Gastroesophageal sphincter (tissue), 3 donors: ENCODE measurements around the gene CCNY.

Experiments
- POLR2A ChIP-seq, 2 donors: fragments of 450-650 bp; IDR thresholded peaks; one replicate each; pipeline ENCODE4 v1.6.1; 2017; ENCODE audit warnings: antibody characterized with exemption in 2 of 2, mild to moderate bottlenecking in 2 of 2, moderate library complexity in 1 of 2
- POLR2AphosphoS5 ChIP-seq: sonication (generic); formaldehyde crosslinking; IDR thresholded peaks from one replicate; pipeline ENCODE4 v1.6.1; 2017; ENCODE audit warnings: antibody characterized with exemption
- TF ChIP-seq, protein P1 (sequence below), 4 experiments: fragments of 200-600 bp in 2 of 4; fragments of 450-650 bp in 2 of 4; sonication (generic) in 1 of 4; IDR thresholded peaks; one replicate each; pipeline ENCODE4 v1.5.1; 2017 to 2019; ENCODE audit warnings: antibody characterized with exemption in 4 of 4, mild to moderate bottlenecking in 2 of 4, moderate library complexity in 2 of 4

DNA sequence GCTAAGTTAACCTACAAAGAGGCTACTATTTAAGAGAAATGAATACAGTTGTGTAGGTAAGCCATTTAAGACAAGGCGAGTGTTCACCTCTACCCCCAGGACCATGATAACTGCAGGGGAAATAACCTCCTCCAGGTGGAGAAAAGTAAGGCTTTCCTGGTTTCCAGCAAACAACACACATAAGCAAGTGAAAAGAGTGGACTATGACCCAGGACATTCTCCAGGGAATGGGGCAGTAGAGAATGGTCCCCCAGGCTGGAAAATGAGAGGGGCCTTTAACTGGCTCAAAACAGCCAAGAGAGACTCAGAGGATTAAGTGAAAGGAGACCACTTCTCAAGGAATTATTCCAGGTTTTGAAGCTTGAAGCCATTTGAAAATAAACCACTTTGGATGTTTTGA is 167.8 kb downstream of the CCNY start:
- TF ChIP-seq, protein P1, sequence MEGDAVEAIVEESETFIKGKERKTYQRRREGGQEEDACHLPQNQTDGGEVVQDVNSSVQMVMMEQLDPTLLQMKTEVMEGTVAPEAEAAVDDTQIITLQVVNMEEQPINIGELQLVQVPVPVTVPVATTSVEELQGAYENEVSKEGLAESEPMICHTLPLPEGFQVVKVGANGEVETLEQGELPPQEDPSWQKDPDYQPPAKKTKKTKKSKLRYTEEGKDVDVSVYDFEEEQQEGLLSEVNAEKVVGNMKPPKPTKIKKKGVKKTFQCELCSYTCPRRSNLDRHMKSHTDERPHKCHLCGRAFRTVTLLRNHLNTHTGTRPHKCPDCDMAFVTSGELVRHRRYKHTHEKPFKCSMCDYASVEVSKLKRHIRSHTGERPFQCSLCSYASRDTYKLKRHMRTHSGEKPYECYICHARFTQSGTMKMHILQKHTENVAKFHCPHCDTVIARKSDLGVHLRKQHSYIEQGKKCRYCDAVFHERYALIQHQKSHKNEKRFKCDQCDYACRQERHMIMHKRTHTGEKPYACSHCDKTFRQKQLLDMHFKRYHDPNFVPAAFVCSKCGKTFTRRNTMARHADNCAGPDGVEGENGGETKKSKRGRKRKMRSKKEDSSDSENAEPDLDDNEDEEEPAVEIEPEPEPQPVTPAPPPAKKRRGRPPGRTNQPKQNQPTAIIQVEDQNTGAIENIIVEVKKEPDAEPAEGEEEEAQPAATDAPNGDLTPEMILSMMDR (IDR thresholded peaks at IDR 0.05), result no peak
- no peak for TF ChIP-seq POLR2AphosphoS5
- TF ChIP-seq POLR2A (IDR thresholded peaks at IDR 0.05), result no peak
